Measurements from ENCODE around the gene MZT2B. TPM values are rescaled to one million over a fixed set of nuclear protein-coding genes. Genes with fewer than 3 reads are reported as not detected.
A peak's percentile ranks its signal among the peaks of the same experiment; 100 is the strongest.
"Not testable (repeated sequence)": the region's sequence is repeated elsewhere in the genome, so short reads cannot be mapped to it uniquely, and the experiment has no call there.

Gene MZT2B, protein sequence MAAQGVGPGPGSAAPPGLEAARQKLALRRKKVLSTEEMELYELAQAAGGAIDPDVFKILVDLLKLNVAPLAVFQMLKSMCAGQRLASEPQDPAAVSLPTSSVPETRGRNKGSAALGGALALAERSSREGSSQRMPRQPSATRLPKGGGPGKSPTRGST
- 198 and 203 TPM in 2 replicates for total RNA-seq (2021)
- long read RNA-seq, partial matches to known transcripts: 0 of 4 reads
- long read RNA-seq, other reads (novel, unspliced or antisense): 0 of 4 reads

DNA sequence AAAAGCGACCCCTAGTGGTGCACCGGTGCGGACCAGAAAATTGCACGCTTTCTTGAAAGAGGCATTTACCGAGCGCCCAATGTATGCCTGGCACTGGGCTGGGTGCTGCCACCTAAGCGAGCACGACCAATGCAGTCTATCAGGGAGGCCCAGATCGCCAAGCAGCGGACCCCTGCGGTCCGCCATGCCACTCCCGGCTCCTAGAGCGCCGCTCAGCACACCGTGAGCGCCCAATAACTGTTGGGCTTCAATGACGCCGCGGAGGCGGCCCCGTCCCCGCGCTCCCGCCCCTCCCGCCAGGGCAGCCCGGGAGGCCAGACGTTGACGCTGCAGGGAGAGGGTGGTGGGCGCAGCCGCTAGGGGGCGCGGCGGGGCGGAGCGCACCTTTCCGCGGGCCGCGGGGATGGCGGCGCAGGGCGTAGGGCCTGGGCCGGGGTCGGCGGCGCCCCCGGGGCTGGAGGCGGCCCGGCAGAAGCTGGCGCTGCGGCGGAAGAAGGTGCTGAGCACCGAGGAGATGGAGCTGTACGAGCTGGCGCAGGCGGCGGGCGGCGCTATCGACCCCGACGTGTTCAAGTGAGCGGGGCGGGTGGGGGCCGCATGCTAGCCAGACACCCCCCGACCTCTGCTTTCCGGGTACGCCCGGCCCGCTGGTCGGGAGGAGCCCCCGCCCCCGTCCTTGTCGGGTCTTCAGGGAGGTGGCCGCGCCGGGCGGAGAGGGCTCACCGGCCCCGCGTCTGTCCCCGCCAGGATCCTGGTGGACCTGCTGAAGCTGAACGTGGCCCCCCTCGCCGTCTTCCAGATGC, at the start of gene MZT2B:
TSS of gene MZT2B (plus strand) at position 383 of the 803 bp plus-strand sequence. CDS start at position 404, 21 bp downstream.
- not testable (repeated sequence) for H2BK12ac ChIP-seq (ENCODE audit: insufficient read length, low read depth, low read length); H3K4me1 ChIP-seq (ENCODE audit: insufficient read depth, low read length); H2BK120ac ChIP-seq (ENCODE audit: low read depth, low read length, poor library complexity, severe bottlenecking); H4K20me1 ChIP-seq (ENCODE audit: control insufficient read depth, insufficient read depth, insufficient read length); H2BK15ac ChIP-seq (ENCODE audit: low read depth, low read length); H3K79me1 ChIP-seq (ENCODE audit: insufficient read depth, low read depth, low read length, poor library complexity, severe bottlenecking); H3K23me2 ChIP-seq (ENCODE audit: insufficient read length, low read depth, low read length, poor library complexity, severe bottlenecking); H3K56ac ChIP-seq (ENCODE audit: insufficient read length, low read depth, low read length); H3K27me3 ChIP-seq (ENCODE audit: insufficient read depth, low read length); H2BK5ac ChIP-seq (ENCODE audit: insufficient read length, low read length); H2AFZ ChIP-seq (ENCODE audit: low read length); H3K9me3 Mint-ChIP-seq; H3T11ph ChIP-seq (ENCODE audit: low read length); H4K8ac ChIP-seq (replicated peaks; ENCODE audit: insufficient read length, low read depth, low read length); H4K5ac ChIP-seq (ENCODE audit: insufficient read length, low read depth, low read length); H3K9me3 ChIP-seq (ENCODE audit: control insufficient read depth, low read depth, low read length); H3K27me3 Mint-ChIP-seq (ENCODE audit: low read depth); H2AK5ac ChIP-seq (ENCODE audit: insufficient read length, low read length); H3K27ac ChIP-seq (ENCODE audit: insufficient read length, low read depth, low read length); H3K23ac ChIP-seq (ENCODE audit: insufficient read length, low read depth, low read length); H2BK20ac ChIP-seq (ENCODE audit: low read depth, low read length, poor library complexity, severe bottlenecking)
- peaks cover 4 to 13% of the 10 kb centered on the region in 2 experiments; a peak in 3 of 4 replicates for H3K4me1 Mint-ChIP-seq
- peaks cover 6 to 24% (median 9%) of the 10 kb centered on the region in 3 experiments; a peak in 6 of 7 replicates for H3K36me3 Mint-ChIP-seq (ENCODE audit: insufficient read depth in 1 of 3, low read depth in 3 of 3)
- peak; percentile 86 for DNase-seq
- Histone ChIP-seq H3K4ac (ENCODE audit: low read depth, low read length) (0 out of 2 replicates have a peak within 1 kb of the TSS, but pooled peaks have one; percentile 42), H3K79me2 (ENCODE audit: insufficient read depth, low read length) (peaks cover 28% of the 10 kb centered on the region; the same call in 1 of the 2 replicates), H4K91ac (ENCODE audit: insufficient read length, low read depth, low read length) (peak within 1 kb of the TSS; percentile 49), H3K9ac (ENCODE audit: extremely low read depth, insufficient read length, low read length) (peak within 1 kb of the TSS; percentile 97), H3K18ac (ENCODE audit: insufficient read length, low read depth, low read length) (peak within 1 kb of the TSS; percentile 86), H3K14ac (ENCODE audit: insufficient read depth, low read length) (peak within 1 kb of the TSS; percentile 90), H3K4me2 (ENCODE audit: insufficient read depth, insufficient read length, low read length) (peak within 1 kb of the TSS; percentile 70)
- no CpG with 5 or more reads among the region's 86 CpGs for WGBS (ENCODE audit: extremely low coverage, insufficient read length, low lambda C conversion rate)
- H3K27ac Mint-ChIP-seq: peak within 1 kb of the TSS; percentile 96 to 98 (median 98)
- H3K4me3 Mint-ChIP-seq: peak within 1 kb of the TSS; percentile 97 to 99
- TF ChIP-seq, protein P1, sequence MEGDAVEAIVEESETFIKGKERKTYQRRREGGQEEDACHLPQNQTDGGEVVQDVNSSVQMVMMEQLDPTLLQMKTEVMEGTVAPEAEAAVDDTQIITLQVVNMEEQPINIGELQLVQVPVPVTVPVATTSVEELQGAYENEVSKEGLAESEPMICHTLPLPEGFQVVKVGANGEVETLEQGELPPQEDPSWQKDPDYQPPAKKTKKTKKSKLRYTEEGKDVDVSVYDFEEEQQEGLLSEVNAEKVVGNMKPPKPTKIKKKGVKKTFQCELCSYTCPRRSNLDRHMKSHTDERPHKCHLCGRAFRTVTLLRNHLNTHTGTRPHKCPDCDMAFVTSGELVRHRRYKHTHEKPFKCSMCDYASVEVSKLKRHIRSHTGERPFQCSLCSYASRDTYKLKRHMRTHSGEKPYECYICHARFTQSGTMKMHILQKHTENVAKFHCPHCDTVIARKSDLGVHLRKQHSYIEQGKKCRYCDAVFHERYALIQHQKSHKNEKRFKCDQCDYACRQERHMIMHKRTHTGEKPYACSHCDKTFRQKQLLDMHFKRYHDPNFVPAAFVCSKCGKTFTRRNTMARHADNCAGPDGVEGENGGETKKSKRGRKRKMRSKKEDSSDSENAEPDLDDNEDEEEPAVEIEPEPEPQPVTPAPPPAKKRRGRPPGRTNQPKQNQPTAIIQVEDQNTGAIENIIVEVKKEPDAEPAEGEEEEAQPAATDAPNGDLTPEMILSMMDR (conservative IDR thresholded peaks at IDR 0.05): peak; percentile 69

Data from H9 (cell line).